GM18505 (cell line): ENCODE measurements around the gene GLDC.
"Not testable (repeated sequence)": the region's sequence is repeated elsewhere in the genome, so short reads cannot be mapped to it uniquely, and the experiment has no call there.

ENCODE experiments used
- ATAC-seq: cut with Tn5 transposase; IDR thresholded peaks from one replicate; pipeline ENCODE4 v1.9.1; 2021; ENCODE audit not compliant: unreplicated experiment
- POLR2A ChIP-seq: IDR thresholded peaks from 4 replicates; pipeline ENCODE4 v1.6.1; 2011; ENCODE audit warnings: borderline replicate concordance; ENCODE audit not compliant: insufficient read depth, insufficient read length; ENCODE audit errors: extremely low read depth

Gene GLDC

GRCh38 chr9:6625363-6625762 is 20.2 kb downstream of the GLDC start:
- no peak for TF ChIP-seq POLR2A
- ATAC-seq: no peak

GRCh38 chr9:6622784-6623183 is 22.7 kb downstream of the GLDC start:
- ATAC-seq: not testable (repeated sequence)

DNA sequence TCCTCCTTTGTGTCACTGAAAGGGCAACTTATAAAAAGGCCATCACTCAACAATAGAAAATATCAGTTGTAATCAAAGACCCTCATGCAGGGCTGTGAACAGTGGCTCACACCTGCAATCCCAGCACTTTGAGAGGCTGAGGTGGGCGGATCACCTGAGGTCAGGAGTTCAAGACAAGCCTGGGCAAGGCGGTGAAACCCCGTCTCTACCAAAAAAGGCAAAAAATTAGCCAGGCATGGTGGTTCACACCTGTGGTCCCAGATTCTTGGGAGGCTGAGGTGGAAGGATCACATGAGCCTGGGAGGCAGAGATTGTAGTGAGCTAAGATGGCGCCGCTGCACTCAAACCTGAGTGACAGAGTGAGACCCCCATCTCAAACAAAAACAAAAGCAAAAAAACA is 24.7 kb downstream of the GLDC start:
- no peak for ATAC-seq
- TF ChIP-seq POLR2A: no peak

GRCh38 chr9:6620353-6620752 is 25.2 kb downstream of the GLDC start:
- TF ChIP-seq POLR2A: no peak
- no peak for ATAC-seq

- no peak for ATAC-seq
- no peak for TF ChIP-seq POLR2A
Observed at GRCh38 chr9:6619909-6620308, 25.6 kb downstream of the GLDC start.

DNA sequence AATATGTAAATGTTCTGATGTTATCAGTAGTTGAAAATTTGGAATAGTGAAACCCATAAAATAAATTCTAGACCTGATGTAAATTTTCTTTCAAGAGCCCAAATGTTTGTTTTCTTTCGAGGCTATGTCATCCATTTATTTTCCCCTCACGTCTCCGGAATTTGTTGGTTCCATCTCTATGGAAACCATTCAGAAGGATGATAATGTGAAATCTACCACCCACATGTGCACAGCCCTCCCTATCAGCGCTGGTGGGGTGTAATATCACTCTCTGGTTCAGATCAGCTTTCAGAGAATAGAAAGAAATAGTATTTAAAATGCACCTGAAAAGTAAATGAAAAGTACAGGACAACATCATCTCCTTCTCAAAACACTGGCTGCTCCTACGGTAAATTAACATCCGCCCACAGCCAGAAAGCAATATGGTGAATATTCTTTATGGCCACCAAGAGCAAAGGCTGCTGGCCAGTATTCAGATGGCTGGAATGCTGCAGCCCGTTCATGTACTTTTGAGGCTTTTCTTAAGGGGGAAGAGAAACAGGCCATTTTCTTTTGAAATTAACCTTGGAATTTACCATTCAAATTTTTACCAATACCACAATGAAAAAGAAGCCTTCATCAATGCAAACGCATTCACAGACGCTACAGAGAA is 28.5 kb downstream of the GLDC start:
- no peak for ATAC-seq
- TF ChIP-seq POLR2A: no peak

DNA sequence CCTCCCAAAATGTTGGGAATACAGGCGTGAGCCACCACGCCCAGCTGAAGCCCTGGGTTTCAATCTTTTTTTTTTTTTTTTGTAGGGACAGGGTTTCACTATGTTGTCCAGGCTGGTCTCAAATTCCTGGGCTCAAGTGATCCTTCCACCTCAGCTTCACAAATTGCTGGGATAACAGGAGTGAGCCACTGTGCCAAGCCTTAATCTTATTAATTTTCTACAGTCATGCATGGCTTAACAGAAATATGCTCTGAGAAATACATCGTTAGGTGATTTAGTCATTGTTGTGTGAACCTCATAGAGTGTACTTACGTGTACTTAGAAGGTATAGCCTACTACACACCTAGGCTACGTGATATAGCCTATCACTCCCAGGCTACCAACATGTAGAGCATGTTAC is 31.0 kb downstream of the GLDC start:
- no peak for TF ChIP-seq POLR2A
- ATAC-seq: no peak

DNA sequence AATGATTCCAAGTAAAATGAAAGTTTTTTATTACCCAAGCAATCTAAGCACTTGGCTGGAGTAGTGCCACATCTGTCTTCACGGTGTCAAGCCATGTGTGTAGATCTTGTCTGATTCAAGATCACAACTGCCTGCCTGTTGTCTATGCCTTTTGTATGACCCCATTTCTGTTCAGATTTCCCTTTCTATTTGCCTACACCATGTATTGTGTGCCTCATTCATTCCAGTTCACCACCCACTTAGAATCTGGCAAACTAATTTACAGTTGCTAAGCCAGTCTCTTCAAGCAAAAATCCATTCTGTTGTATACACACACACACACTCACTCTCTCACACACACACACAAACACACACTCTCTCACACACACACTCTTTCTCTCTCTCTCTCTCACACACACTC is 33.7 kb downstream of the GLDC start:
- ATAC-seq: no peak
- no peak for TF ChIP-seq POLR2A

DNA sequence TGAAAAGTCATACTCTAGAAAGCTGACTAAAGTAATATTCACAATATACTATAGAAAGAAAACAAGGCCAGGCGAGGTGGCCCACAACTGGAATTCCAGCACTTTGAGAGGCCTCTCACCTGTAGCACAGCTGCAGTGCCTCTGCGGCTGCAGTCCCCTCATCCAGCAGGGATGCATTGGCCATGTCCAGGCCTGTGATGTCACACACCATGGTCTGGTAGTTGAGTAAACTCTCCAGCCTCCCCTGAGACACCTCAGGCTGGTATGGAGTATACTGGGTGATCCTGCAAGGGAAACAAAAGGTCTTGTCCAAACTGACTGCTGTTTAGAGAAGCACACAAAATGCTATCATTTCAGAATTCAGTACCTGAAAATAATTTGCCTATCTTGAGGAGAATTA is 35.5 kb downstream of the GLDC start:
- no peak for TF ChIP-seq POLR2A
- ATAC-seq: no peak

- ATAC-seq: no peak
- no peak for TF ChIP-seq POLR2A
Observed at GRCh38 chr9:6609497-6610016, 36.0 kb downstream of the GLDC start.

GRCh38 chr9:6605202-6605601 is 40.3 kb downstream of the GLDC start:
- no peak for TF ChIP-seq POLR2A
- ATAC-seq: peak; percentile 87

DNA sequence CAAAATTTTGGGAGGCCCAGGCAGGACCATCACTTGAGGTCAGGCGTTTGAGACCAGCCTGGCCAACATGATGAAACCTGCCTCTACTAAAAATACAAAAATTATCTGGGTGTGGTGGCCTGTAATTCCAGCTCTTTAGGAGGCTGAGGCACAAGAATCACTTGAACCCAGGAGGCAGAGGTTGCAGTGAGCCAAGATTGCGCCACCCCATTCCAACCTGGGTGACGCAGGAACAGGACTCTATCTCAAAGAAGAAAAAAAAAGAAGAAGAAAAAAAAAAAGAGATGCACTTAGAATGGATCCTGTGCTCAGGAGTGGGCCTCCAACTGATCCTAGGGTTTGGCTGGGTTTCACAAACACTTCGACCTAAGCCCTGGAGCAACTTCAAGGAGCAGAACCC is 45.1 kb downstream of the GLDC start:
- ATAC-seq: no peak
- TF ChIP-seq POLR2A: no peak

DNA sequence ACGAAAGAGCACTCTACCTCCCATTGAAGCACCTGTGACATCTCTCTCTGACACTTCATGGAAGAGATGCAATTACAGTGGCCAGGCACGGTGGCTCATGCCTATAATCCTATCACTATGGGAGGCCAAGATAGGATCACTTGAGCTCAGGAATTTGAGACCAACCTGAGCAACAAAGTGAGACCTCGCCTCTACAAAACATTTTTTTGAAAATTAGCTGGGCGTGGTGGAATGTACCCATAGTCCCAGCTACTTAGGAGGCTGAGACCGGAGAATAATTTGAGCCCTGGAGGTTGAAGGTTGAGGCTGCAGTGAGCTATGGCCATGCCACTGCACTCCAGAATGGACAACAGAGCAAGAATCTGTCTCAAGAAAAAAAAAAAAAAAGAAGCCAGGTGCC is 45.5 kb downstream of the GLDC start:
- no peak for TF ChIP-seq POLR2A
- no peak for ATAC-seq

DNA sequence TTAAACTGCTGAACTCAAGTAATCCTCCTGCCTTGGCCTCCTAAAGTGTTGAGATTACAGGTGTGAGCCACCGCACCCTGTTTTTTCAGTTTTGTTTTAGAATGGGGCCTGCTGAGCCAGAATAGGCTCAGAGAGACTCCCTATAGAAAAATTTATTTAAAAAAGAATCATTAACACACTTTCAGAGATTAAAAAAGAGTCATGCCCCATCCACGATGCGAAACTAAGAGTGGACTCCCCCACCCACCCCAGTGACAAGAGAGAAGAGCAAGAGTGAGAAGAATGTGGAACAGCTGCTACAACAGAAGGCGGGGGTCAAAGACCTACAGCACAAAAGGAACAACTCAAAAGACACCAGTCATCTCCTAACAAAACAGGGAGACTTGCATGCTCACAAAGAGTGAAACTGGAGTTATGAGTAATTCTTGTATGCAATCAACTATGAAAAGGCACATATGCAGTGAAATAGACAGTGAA is 47.2 kb downstream of the GLDC start:
- no peak for TF ChIP-seq POLR2A
- peak; percentile 98 for ATAC-seq

GRCh38 chr9:6592791-6593190 is 52.7 kb downstream of the GLDC start:
- no peak for ATAC-seq
- no peak for TF ChIP-seq POLR2A
